Fibroblast of villous mesenchyme (primary cell): ENCODE results near the gene EYS. TPM values are rescaled to one million over a fixed set of nuclear protein-coding genes. Genes with fewer than 3 reads are reported as not detected.

Experiments
- DNase-seq: peaks from one replicate; pipeline ENCODE4 v3.0.0-alpha.2; 2010; ENCODE audit warnings: low read depth
- H3K4me3 ChIP-seq: 2 replicates; pipeline ENCODE4 v1.5.1; 2011; ENCODE audit warnings: low read depth, mild to moderate bottlenecking, low read length
- total RNA-seq: library from RNA; depleted of rRNA; stranded (reverse); fragments of >200 nt; gene quantifications from 2 replicates; pipeline ENCODE4 v1.2.3, GENCODE V29; 2012
- TF ChIP-seq, protein P1 (sequence below): IDR thresholded peaks from 2 replicates; pipeline ENCODE4 v1.5.1; 2012; ENCODE audit warnings: low read depth, mild to moderate bottlenecking, low read length; ENCODE audit not compliant: insufficient read depth

EYS gene
- total RNA-seq, 1 donor: under 0.01 TPM

GRCh38 chr6:64221776-64222175 is 1485.2 kb downstream of the EYS start:
- H3K4me3 ChIP-seq: no peak overlapping the region
- TF ChIP-seq, protein P1, sequence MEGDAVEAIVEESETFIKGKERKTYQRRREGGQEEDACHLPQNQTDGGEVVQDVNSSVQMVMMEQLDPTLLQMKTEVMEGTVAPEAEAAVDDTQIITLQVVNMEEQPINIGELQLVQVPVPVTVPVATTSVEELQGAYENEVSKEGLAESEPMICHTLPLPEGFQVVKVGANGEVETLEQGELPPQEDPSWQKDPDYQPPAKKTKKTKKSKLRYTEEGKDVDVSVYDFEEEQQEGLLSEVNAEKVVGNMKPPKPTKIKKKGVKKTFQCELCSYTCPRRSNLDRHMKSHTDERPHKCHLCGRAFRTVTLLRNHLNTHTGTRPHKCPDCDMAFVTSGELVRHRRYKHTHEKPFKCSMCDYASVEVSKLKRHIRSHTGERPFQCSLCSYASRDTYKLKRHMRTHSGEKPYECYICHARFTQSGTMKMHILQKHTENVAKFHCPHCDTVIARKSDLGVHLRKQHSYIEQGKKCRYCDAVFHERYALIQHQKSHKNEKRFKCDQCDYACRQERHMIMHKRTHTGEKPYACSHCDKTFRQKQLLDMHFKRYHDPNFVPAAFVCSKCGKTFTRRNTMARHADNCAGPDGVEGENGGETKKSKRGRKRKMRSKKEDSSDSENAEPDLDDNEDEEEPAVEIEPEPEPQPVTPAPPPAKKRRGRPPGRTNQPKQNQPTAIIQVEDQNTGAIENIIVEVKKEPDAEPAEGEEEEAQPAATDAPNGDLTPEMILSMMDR: peak; percentile 6
- DNase-seq: no peak

DNA sequence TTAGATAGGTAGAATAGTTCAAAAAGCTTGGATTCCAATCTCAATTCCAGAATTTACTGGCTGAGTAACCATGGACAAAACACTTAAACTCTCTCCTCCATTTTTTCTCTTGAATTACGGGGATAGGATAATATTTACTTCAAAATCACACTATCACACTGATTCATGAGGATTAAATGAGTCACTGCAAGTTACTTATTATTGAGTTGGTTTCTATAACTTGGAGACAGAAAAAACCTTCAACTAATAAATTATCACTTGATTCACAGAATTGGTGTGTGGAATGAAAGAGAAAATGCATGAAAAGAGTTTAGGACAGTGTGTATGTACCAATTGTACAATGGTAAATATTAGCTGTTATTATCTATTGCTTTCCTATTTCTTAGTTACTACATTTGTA is 1486.2 kb downstream of the EYS start:
- H3K4me3 ChIP-seq: no peak overlapping the region
- TF ChIP-seq, protein P1: no peak
- no peak for DNase-seq

GRCh38 chr6:64217721-64218620 is 1489.1 kb downstream of the EYS start:
- peak; percentile 51 for DNase-seq
- TF ChIP-seq, protein P1: no peak

GRCh38 chr6:64214373-64214772 is 1492.7 kb downstream of the EYS start:
- TF ChIP-seq, protein P1: no peak
- no peak for DNase-seq
- no peak overlapping the region for H3K4me3 ChIP-seq

More at GRCh38 chr6:64217721-64218620, 1489.1 kb downstream of the EYS start:
- no peak overlapping the region for H3K4me3 ChIP-seq

GRCh38 chr6:64213697-64214096 is 1493.3 kb downstream of the EYS start:
- TF ChIP-seq, protein P1: no peak

DNA sequence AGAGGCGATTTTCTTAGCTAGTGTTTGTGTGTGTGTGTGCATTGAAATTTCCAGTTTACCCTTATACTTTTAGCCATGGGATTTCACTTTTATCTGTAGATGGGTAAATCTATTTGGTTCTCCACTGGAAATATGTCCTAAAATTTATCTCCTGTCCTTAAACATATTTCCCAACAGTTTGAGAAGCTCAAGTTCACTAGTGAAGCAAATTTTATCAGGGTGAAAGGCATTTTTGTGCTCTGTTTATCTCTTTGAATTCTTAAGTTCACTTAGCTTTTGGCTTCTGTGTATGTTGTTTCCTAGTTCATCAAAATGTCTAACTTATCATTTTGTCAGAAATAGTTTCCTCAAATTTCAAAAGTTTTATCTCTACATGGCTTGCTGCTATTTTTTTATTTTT is 1509.8 kb downstream of the EYS start:
- TF ChIP-seq, protein P1: no peak
- DNase-seq: peak; percentile 11
- H3K4me3 ChIP-seq: no peak overlapping the region

More at GRCh38 chr6:64213697-64214096, 1493.3 kb downstream of the EYS start:
- H3K4me3 ChIP-seq: no peak overlapping the region
- DNase-seq: no peak
